Esophagus muscularis mucosa (tissue), 3 donors: ENCODE measurements around the gene PREX1.

Experiments
- EP300 ChIP-seq: sonication (generic); formaldehyde crosslinking; IDR thresholded peaks from one replicate; pipeline ENCODE4 v1.6.1; 2017; ENCODE audit warnings: antibody characterized with exemption
- POLR2A ChIP-seq: fragments of 450-650 bp; IDR thresholded peaks from one replicate; pipeline ENCODE4 v1.6.1; 2017; ENCODE audit warnings: antibody characterized with exemption, moderate library complexity, mild to moderate bottlenecking, low read depth
- POLR2AphosphoS5 ChIP-seq, 2 donors: sonication (generic); formaldehyde crosslinking; IDR thresholded peaks; one replicate each; pipeline ENCODE4 v1.6.1; 2017; ENCODE audit warnings: antibody characterized with exemption in 2 of 2

- TF ChIP-seq EP300: no peak
- TF ChIP-seq POLR2A: no peak
- TF ChIP-seq POLR2AphosphoS5 (IDR thresholded peaks at IDR 0.05): no peak
Observed at GRCh38 chr20:48681201-48681872, 146.5 kb downstream of the PREX1 start.
